ENCODE data around the gene BHLHA15.

GRCh38 chr7:98215561-98216495, 4.6 kb downstream of the BHLHA15 start:
- TF ChIP-seq SUZ12 (IDR thresholded peaks at IDR 0.05) (no peak), L3MBTL2 (conservative IDR thresholded peaks at IDR 0.05) (no peak), NFRKB (IDR thresholded peaks at IDR 0.05) (no peak), BHLHE40 (IDR thresholded peaks at IDR 0.05; ENCODE audit: borderline replicate concordance) (no peak), FOXA1 (IDR thresholded peaks at IDR 0.05) (no peak), HDGF (IDR thresholded peaks at IDR 0.05; ENCODE audit: borderline replicate concordance) (no peak), TARDBP (IDR thresholded peaks at IDR 0.05) (no peak), SP1 (IDR thresholded peaks at IDR 0.05) (no peak), FOXM1 (IDR thresholded peaks at IDR 0.05; ENCODE audit: borderline replicate concordance) (no peak), ZNF384 (IDR thresholded peaks at IDR 0.05) (no peak), FOXK2 (IDR thresholded peaks at IDR 0.05) (no peak), CTBP1 (IDR thresholded peaks at IDR 0.05; ENCODE audit: borderline replicate concordance) (no peak), ELF4 (IDR thresholded peaks at IDR 0.05) (no peak)
